GM13977 (cell line): ENCODE data around the gene EXOSC7.

ENCODE experiments used
- DNase-seq: peaks from one replicate; pipeline ENCODE4 v3.0.0; 2012; ENCODE audit warnings: low spot score
- in situ Hi-C: fragments of 300-500 bp; cut with MboI; formaldehyde crosslinking; loops from one replicate; pipeline ENCODE4 v1.12.0; 2022; ENCODE audit warnings: low sequenced_read_pairs, low pct_unique_long_range_greater_than_20kb, mixed read lengths, inconsistent platforms; ENCODE audit not compliant: unreplicated experiment
- TF ChIP-seq, protein P1 (sequence below): IDR thresholded peaks from 2 replicates; pipeline ENCODE4 v1.5.1; 2012; ENCODE audit warnings: mild to moderate bottlenecking, control low read depth; ENCODE audit not compliant: insufficient read depth; ENCODE audit errors: extremely low read depth, missing control alignments

The EXOSC7 gene

GRCh38 chr3:45055032-45055410 is 79.0 kb downstream of the EXOSC7 start:
- TF ChIP-seq, protein P1, sequence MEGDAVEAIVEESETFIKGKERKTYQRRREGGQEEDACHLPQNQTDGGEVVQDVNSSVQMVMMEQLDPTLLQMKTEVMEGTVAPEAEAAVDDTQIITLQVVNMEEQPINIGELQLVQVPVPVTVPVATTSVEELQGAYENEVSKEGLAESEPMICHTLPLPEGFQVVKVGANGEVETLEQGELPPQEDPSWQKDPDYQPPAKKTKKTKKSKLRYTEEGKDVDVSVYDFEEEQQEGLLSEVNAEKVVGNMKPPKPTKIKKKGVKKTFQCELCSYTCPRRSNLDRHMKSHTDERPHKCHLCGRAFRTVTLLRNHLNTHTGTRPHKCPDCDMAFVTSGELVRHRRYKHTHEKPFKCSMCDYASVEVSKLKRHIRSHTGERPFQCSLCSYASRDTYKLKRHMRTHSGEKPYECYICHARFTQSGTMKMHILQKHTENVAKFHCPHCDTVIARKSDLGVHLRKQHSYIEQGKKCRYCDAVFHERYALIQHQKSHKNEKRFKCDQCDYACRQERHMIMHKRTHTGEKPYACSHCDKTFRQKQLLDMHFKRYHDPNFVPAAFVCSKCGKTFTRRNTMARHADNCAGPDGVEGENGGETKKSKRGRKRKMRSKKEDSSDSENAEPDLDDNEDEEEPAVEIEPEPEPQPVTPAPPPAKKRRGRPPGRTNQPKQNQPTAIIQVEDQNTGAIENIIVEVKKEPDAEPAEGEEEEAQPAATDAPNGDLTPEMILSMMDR: no peak
- in situ Hi-C loops: no loop called here
- no peak for DNase-seq

DNA sequence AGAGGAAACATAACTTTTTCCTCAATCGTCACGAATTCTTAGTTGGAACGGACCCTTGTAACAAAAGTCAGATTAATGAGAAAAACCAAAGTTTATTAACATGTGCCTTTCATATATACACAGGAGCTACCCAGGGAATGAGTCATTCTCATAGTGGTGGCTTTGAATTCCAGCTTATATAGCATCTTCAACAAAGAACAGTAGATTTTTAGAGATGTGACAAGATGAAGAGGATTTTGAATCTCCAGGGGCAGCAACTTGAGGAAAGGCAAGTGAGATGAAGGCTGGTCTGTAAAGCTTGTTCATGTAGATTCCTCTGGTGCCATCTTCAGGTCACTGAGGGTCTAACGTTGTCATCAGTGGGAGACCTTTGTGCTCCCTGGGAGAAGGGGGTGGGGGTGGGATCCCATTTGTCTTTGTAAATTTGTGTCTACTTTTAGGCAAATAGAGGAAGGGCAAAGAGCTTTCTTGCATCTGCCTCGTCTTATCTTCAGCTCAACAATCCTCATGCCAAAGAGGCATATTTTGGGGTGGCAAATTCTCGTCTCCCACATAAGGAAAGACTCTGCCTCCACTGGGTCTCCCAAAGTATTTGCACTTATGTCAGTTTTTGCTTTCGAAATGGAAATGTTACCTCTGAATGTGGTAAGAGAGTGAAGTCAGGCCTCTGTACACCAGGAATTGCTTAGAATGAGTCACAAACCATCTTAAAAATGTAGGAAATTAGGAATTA is 79.5 kb downstream of the EXOSC7 start:
- peak; percentile 47 for DNase-seq
- TF ChIP-seq, protein P1: peak; percentile 44
- in situ Hi-C loops: no loop called here

DNA sequence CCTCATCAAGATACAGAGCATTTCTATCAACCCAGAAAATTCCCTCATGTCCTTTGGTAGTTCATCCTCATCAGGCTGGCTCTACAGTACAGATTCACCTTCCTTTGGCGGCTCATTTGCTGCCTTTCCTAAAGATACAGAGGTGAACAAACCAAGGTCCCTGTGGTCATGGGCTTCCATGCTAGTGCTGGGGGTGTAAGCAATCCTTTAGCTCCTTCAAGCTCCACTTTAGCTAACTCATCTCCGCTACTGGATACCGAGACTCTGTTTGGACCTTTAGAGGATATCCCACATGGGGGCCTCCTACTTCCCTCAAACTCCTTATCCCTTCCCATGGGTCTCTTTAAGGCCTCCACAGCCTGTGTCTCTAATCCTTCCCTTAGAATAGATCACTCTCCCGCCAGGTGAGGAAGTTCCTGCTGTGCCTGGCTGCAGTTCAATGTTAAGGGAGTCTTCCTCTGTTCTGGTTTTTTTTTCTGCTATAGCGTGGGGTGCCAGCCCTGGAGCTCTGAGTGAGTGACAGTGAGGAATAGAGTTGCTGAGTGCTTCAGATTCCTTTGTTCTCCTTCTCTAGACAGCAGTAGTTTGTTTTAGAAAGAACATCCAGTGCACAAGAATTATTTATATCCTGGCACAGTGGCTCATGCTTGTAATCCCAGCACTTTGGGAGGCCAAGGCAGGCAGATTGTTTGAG is 80.7 kb downstream of the EXOSC7 start:
- TF ChIP-seq, protein P1: no peak
- DNase-seq: no peak
- in situ Hi-C loops: no loop called here

DNA sequence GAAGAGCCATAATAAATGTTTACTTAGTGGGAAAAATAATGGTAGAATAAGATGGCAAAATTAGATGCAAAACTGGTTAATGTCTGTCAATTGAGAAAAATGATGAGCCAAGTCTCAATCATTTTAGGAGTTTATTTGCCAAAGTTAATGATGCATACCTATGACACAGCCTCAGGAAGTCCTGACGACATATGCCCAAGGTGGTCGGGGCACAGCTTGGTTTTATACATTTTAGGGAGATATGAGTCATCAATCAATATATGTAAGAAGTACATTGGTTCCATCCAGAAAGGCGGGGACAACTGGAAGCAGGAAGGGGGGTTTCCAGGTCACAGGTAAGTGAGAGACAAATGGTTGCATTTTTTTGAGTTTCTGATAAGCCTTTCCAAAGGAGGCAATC is 81.5 kb downstream of the EXOSC7 start:
- in situ Hi-C loops: no loop called here
- TF ChIP-seq, protein P1: no peak
- no peak for DNase-seq

- DNase-seq: no peak
- TF ChIP-seq, protein P1: no peak
- in situ Hi-C loops: no loop called here
Measured at GRCh38 chr3:45059132-45059531, 83.1 kb downstream of the EXOSC7 start.

GRCh38 chr3:45060165-45060892 is 84.3 kb downstream of the EXOSC7 start:
- TF ChIP-seq, protein P1: no peak
- DNase-seq: no peak
- in situ Hi-C loops: no loop called here
